Endothelial cell of umbilical vein (primary cell): Measurements from ENCODE around the gene FGF9. TPM values are rescaled to one million over a fixed set of nuclear protein-coding genes. Genes with fewer than 3 reads are reported as not detected.

Experiments
- BruUV-seq: library from RNA; stranded (reverse); fragments of 400-500 nt; replicated peaks from 2 replicates; lab custom pipeline; 2021; lab: Mats Ljungman, UMichigan
- CTCF ChIA-PET: fragments of 300-600, 350-600 bp; sonication (Branson Sonifier 250); formaldehyde crosslinking; loops from one replicate; lab custom pipeline; 2021; ENCODE audit warnings: antibody characterized with exemption, inconsistent platforms; lab: Charles Lee
- POLR2A ChIA-PET: fragments of 300-600, 350-600 bp; sonication (Branson Sonifier 250); formaldehyde crosslinking; loops from one replicate; lab custom pipeline; 2021; ENCODE audit warnings: antibody characterized with exemption, inconsistent platforms; lab: Charles Lee
- DNase-seq: peaks from one replicate; pipeline ENCODE4 v3.0.0-alpha.2; 2011; ENCODE audit warnings: low read depth, low spot score
- FAIRE-seq: peaks from 2 replicates; lab custom pipeline; 2011; peaks lifted over from hg19 to GRCh38; lab: Jason Lieb, UNC
- H2AFZ ChIP-seq: 2 replicates; pipeline ENCODE4 v1.6.0; 2012; ENCODE audit warnings: low read depth, low read length, control low read depth, inconsistent platforms
- H3K27ac ChIP-seq: 2 replicates; pipeline ENCODE4 v1.5.1; 2011; ENCODE audit warnings: low read depth, mild to moderate bottlenecking, control low read depth, low read length, moderate library complexity; ENCODE audit not compliant: insufficient read depth
- H3K27me3 ChIP-seq, 2 experiments: 2 replicates each; pipeline versions ENCODE4 v1.6.0 to v1.6.1; 2011; ENCODE audit warnings: low read length in 2 of 2, mixed read lengths in 1 of 2; ENCODE audit not compliant: control insufficient read depth in 2 of 2, insufficient read depth in 2 of 2
- H3K36me3 ChIP-seq, 2 experiments: 2 replicates in 1 of 2; 3 replicates in 1 of 2; pipeline ENCODE4 v1.5.1; 2011; ENCODE audit warnings: low read length in 2 of 2, mild to moderate bottlenecking in 1 of 2, moderate library complexity in 1 of 2; ENCODE audit not compliant: control insufficient read depth in 2 of 2, insufficient read depth in 2 of 2; ENCODE audit errors: extremely low read depth in 1 of 2
- H3K4me1 ChIP-seq: 3 replicates; pipeline ENCODE4 v1.5.1; 2011; ENCODE audit warnings: mild to moderate bottlenecking, low read length; ENCODE audit not compliant: control insufficient read depth, insufficient read depth; ENCODE audit errors: extremely low read depth
- H3K4me2 ChIP-seq: 2 replicates; pipeline ENCODE4 v1.6.1; 2011; ENCODE audit warnings: low read length, control low read depth, mixed read lengths; ENCODE audit not compliant: insufficient read depth
- H3K4me3 ChIP-seq, 3 experiments: fragments of 200-600 bp in 1 of 3; sonication (generic), shearing (Covaris generic) in 1 of 3; replicated peaks in 1 of 3; 2 replicates each; pipeline ENCODE4 v1.5.1; 2011 to 2016; ENCODE audit warnings: control low read depth in 3 of 3, low read length in 3 of 3, mild to moderate bottlenecking in 2 of 3, inconsistent platforms in 1 of 3, low read depth in 1 of 3, moderate library complexity in 1 of 3; ENCODE audit not compliant: insufficient read depth in 1 of 3
- H3K79me2 ChIP-seq: 2 replicates; pipeline ENCODE4 v1.6.0; 2012; ENCODE audit warnings: low read length, inconsistent platforms; ENCODE audit not compliant: control insufficient read depth, insufficient read depth
- H3K9ac ChIP-seq: replicated peaks from 2 replicates; pipeline ENCODE3; 2011; ENCODE audit warnings: low read length, control low read depth; ENCODE audit not compliant: insufficient read depth; ENCODE audit errors: extremely low read depth
- H3K9me1 ChIP-seq: replicated peaks from 3 replicates; pipeline ENCODE4 v1.6.0; 2011; ENCODE audit warnings: mild to moderate bottlenecking, low read length; ENCODE audit not compliant: control insufficient read depth, insufficient read depth; ENCODE audit errors: extremely low read depth
- H3K9me3 ChIP-seq: replicated peaks from 2 replicates; pipeline ENCODE4 v1.5.1; 2012; ENCODE audit warnings: low read length, inconsistent platforms; ENCODE audit not compliant: control insufficient read depth, insufficient read depth
- H4K20me1 ChIP-seq: replicated peaks from 2 replicates; pipeline ENCODE3; 2011; ENCODE audit warnings: mild to moderate bottlenecking, low read length; ENCODE audit not compliant: control insufficient read depth, insufficient read depth; ENCODE audit errors: extremely low read depth
- EZH2 ChIP-seq: IDR thresholded peaks from 2 replicates; pipeline ENCODE4 v1.6.1; 2012; ENCODE audit warnings: borderline replicate concordance, low read depth, mild to moderate bottlenecking, moderate library complexity, low read length, inconsistent platforms; ENCODE audit not compliant: severe bottlenecking
- GATA2 ChIP-seq: IDR thresholded peaks from 2 replicates; pipeline ENCODE4 v1.7.0; 2011; ENCODE audit warnings: low read depth, mild to moderate bottlenecking, moderate library complexity, mixed read lengths, low read length; ENCODE audit not compliant: insufficient read length, insufficient read depth
- MAX ChIP-seq: IDR thresholded peaks from 2 replicates; pipeline ENCODE4 v1.6.1; 2011; ENCODE audit not compliant: insufficient read depth, insufficient read length
- MYC ChIP-seq: IDR thresholded peaks from one replicate; pipeline ENCODE4 v1.6.1; 2011; ENCODE audit warnings: mild to moderate bottlenecking, low read depth, low read length
- POLR2A ChIP-seq: IDR thresholded peaks from 2 replicates; pipeline ENCODE4 v1.6.1; 2012; ENCODE audit warnings: low read depth, mild to moderate bottlenecking, control low read depth, low read length
- dilution Hi-C: fragments of 300-500 bp; cut with MboI; formaldehyde crosslinking; loops from one replicate; pipeline ENCODE4 v1.15.0; 2019; ENCODE audit warnings: low sequenced_read_pairs; ENCODE audit not compliant: extremely low pct_ligation_motif_present
- intact Hi-C: fragments of 100-400 bp; cut with micrococcal nuclease; formaldehyde crosslinking; loops from one replicate; pipeline ENCODE4 v1.10.0; 2022
- polyA plus RNA-seq, 4 experiments: library from polyadenylated mRNA; depleted of rRNA in 3 of 4; stranded (reverse) in 3 of 4; unstranded in 1 of 4; fragments of >200 nt; gene quantifications; 2 replicates each; pipeline versions ENCODE4 v1.2.1 to v1.2.3, GENCODE V29; 2011 to 2012; ENCODE audit warnings: missing spikeins in 1 of 4
- total RNA-seq: library from RNA; stranded (reverse); gene quantifications from 2 replicates; pipeline ENCODE4 v1.2.3, GENCODE V29; 2021
- TF ChIP-seq, protein P1 (sequence below), 2 donors: IDR thresholded peaks; 1 replicate in 1 of 2; 2 replicates in 1 of 2; pipeline ENCODE4 v1.5.1; 2011; ENCODE audit warnings: low read length in 2 of 2, mild to moderate bottlenecking in 2 of 2, moderate library complexity in 2 of 2, control low read depth in 1 of 2, inconsistent platforms in 1 of 2, low read depth in 1 of 2; ENCODE audit not compliant: insufficient read depth in 1 of 2; ENCODE audit errors: extremely low read depth in 1 of 2

Gene FGF9
- total and polyA plus RNA-seq, 2 donors (not counting 3 experiments of a cell fraction or from before 2014, with no cell fraction given) = not detected

DNA sequence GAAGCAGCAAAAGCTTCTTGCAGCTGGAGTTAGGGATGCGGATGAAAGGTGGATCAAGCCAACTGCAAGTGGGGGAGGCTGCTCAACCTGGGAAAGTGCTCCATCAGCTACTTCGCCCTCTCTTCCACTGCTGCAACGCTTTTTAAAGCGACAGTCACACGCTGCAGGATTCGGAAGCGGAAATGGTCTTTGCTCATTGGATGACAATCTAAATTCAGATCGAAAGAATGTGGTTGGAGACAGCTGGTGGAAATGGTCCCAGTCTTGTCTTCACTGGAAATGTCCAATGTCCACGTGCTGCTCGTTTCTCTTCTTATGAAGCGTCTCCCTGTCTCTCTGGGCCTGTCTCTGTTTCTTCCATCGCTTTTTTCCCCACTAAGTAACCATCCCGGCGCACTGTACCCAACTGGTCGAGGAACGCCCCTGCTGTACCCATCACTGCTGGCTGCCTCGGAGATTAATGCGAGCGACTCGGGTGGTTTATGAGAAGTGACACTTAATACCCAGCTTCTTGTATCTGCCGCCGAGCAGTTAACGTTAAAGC lies 2.1 kb upstream of the FGF9 start:
- peak overlapping the region; percentile 62 for H3K4me2 ChIP-seq
- no TSS peak for BruUV-seq
- H3K9me1 ChIP-seq = no peaks in the 10 kb centered on the region
- H4K20me1 ChIP-seq = no peaks in the 10 kb centered on the region
- H3K4me1 ChIP-seq = peaks cover 19% of the 10 kb centered on the region
- H3K79me2 ChIP-seq = no peaks in the 10 kb centered on the region
- H3K27me3 ChIP-seq = peaks cover 34 to 54% of the 10 kb centered on the region in 2 experiments
- TF ChIP-seq POLR2A (no peak), EZH2 (peak; percentile 71), GATA2 (no peak)
- H3K27ac ChIP-seq = no peak overlapping the region
- H2AFZ ChIP-seq = peak overlapping the region; percentile 81
- intact Hi-C loops = no loop called here
- no peak for DNase-seq
- H3K9ac ChIP-seq = no peak overlapping the region
- no peaks in the 10 kb centered on the region for H3K9me3 ChIP-seq
- peak overlapping the region in 2 of 3 experiments; percentile 23 to 51 for H3K4me3 ChIP-seq
- ChIA-PET POLR2A (no interaction called here), CTCF (interaction anchor here (1.7 to 4.0 kb wide), 2 partner anchors 10 to 31 kb away, joined by 3 to 27 read pairs; no protein-coding TSS in a partner anchor)
- no peaks in the 10 kb centered on the region for H3K36me3 ChIP-seq
- dilution Hi-C loops = no loop called here
- no peak for FAIRE-seq

- H3K36me3 ChIP-seq = no peaks in the 10 kb centered on the region
- TF ChIP-seq MAX (no peak), EZH2 (no peak), MYC (no peak)
- TF ChIP-seq, protein P1, sequence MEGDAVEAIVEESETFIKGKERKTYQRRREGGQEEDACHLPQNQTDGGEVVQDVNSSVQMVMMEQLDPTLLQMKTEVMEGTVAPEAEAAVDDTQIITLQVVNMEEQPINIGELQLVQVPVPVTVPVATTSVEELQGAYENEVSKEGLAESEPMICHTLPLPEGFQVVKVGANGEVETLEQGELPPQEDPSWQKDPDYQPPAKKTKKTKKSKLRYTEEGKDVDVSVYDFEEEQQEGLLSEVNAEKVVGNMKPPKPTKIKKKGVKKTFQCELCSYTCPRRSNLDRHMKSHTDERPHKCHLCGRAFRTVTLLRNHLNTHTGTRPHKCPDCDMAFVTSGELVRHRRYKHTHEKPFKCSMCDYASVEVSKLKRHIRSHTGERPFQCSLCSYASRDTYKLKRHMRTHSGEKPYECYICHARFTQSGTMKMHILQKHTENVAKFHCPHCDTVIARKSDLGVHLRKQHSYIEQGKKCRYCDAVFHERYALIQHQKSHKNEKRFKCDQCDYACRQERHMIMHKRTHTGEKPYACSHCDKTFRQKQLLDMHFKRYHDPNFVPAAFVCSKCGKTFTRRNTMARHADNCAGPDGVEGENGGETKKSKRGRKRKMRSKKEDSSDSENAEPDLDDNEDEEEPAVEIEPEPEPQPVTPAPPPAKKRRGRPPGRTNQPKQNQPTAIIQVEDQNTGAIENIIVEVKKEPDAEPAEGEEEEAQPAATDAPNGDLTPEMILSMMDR (IDR thresholded peaks at IDR 0.05; ENCODE audit: extremely low read depth in 1 of 2, insufficient read depth in 1 of 2, low read depth in 1 of 2, low read length in 2 of 2) = peak in 1 of 2 donors; percentile 38
- peak; percentile 54 for DNase-seq
- H3K9ac ChIP-seq = no peak overlapping the region
- FAIRE-seq = peak; percentile 56
- ChIA-PET POLR2A (no interaction called here), CTCF (interaction anchor here (1.3 to 4.0 kb wide), 3 partner anchors 11 to 1350 kb away, joined by 3 to 27 read pairs (median 3); no protein-coding TSS in a partner anchor)
- no peaks in the 10 kb centered on the region for H3K9me1 ChIP-seq
- H3K79me2 ChIP-seq = no peaks in the 10 kb centered on the region
- H3K4me2 ChIP-seq = peak overlapping the region; percentile 62
- peak overlapping the region; percentile 81 for H2AFZ ChIP-seq
- H3K4me3 ChIP-seq = peak overlapping the region; percentile 23 to 34 (median 32)
- H3K9me3 ChIP-seq = no peaks in the 10 kb centered on the region
- H3K4me1 ChIP-seq = peaks cover 19% of the 10 kb centered on the region
- no peaks in the 10 kb centered on the region for H4K20me1 ChIP-seq
- BruUV-seq = no TSS peak
- no peak overlapping the region for H3K27ac ChIP-seq
- dilution Hi-C loops (no loop called here), intact Hi-C loops (loop anchor here (2.0 to 5.0 kb wide), 2 partner anchors 67 to 373 kb away; no protein-coding TSS in a partner anchor)
- H3K27me3 ChIP-seq = peaks cover 41 to 66% of the 10 kb centered on the region in 2 experiments
These were observed 629 bp upstream of the FGF9 start for GRCh38 chr13:21670006-21670882.
